IPS-15b (cell line): ENCODE results near the gene GIT2.
A peak's percentile ranks its signal among the peaks of the same experiment; 100 is the strongest.

Source experiments
- H3K27me3 ChIP-seq: one replicate; pipeline ENCODE4 v1.6.1; 2013; ENCODE audit warnings: low read length; ENCODE audit not compliant: control insufficient read depth, insufficient read depth
- H3K36me3 ChIP-seq: one replicate; pipeline ENCODE4 v1.6.1; 2013; ENCODE audit warnings: low read length; ENCODE audit not compliant: control insufficient read depth, insufficient read depth
- H3K4me1 ChIP-seq: one replicate; pipeline ENCODE4 v1.6.1; 2013; ENCODE audit warnings: mild to moderate bottlenecking, low read length; ENCODE audit not compliant: control insufficient read depth, insufficient read depth
- H3K4me3 ChIP-seq: one replicate; pipeline ENCODE4 v1.5.1; 2013; ENCODE audit warnings: low read depth, low read length
- H3K9ac ChIP-seq: one replicate; pipeline ENCODE4 v1.6.1; 2013; ENCODE audit warnings: low read depth, mild to moderate bottlenecking, low read length
- H3K9me3 ChIP-seq: one replicate; pipeline ENCODE4 v1.6.1; 2013; ENCODE audit warnings: mild to moderate bottlenecking, low read length; ENCODE audit not compliant: control insufficient read depth, insufficient read depth

GIT2 gene

DNA sequence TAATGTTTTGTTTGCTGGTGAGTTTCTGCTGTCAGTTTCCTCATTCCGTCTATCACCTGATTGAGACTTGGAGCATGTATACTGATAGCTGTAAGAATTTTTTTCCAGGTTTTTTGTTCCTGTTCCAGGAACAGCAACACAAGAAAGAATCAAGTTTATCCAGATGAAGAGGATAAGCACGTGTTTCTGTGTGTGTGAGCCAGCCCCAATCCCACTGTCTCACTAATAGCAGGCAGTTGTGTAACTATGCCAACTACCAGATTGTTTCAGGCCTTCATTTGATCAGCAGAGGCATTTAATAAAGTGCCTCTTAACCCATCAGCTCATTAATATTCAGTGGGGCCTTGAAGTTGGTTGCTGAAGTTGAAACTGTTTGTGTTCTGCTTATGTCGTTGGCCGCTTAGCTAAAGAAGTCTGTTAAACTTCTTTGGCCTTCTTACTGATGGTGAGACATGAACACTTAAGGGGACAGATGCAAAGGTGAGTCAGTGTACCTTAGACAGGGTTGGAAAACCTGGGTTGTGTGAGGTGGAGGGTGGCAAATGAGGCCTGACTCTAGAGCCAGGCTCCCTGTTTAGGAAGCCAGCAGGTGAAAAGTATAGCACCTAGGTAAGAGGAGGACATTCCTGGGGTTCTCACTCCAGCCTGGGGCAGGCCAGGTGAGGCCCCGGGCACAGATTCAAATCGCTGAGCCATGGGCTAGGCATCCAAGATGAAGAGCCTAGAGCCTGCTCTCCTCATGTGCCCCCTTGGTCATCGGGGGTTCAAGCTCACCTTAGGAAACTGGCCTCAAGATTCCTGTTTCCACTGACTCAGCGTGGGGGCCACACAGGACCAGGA, 6.7 kb upstream of the GIT2 start:
- no peaks in the 10 kb centered on the region for H3K9me3 ChIP-seq
- H3K36me3 ChIP-seq, result no peaks in the 10 kb centered on the region
- peaks cover 11% of the 10 kb centered on the region for H3K27me3 ChIP-seq
- H3K9ac ChIP-seq, result no peak overlapping the region
- H3K4me1 ChIP-seq, result peaks cover 4% of the 10 kb centered on the region
- no peak overlapping the region for H3K4me3 ChIP-seq

DNA sequence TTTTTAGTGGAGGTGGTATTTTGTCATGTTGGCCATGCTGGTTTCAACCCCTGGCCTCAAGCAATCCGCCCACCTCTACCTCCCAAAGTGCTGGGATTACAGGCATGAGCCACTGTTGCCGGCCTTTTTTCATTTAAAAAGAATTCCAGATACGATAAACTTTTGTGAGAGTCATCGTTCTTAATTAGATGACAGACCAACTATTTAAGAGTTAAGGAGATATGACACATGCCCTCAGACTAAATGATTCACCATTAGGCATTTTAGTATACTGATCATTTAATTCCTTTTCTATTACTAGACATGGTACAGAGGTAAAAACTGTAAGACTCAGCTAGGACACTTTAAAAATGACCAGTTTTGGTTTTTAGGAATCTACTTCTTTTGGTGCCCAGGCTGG, 5.4 kb upstream of the GIT2 start:
- H3K4me3 ChIP-seq, result no peak overlapping the region
- peaks cover 4% of the 10 kb centered on the region for H3K4me1 ChIP-seq
- peaks cover 11% of the 10 kb centered on the region for H3K27me3 ChIP-seq
- no peak overlapping the region for H3K9ac ChIP-seq
- H3K9me3 ChIP-seq, result no peaks in the 10 kb centered on the region
- no peaks in the 10 kb centered on the region for H3K36me3 ChIP-seq

DNA sequence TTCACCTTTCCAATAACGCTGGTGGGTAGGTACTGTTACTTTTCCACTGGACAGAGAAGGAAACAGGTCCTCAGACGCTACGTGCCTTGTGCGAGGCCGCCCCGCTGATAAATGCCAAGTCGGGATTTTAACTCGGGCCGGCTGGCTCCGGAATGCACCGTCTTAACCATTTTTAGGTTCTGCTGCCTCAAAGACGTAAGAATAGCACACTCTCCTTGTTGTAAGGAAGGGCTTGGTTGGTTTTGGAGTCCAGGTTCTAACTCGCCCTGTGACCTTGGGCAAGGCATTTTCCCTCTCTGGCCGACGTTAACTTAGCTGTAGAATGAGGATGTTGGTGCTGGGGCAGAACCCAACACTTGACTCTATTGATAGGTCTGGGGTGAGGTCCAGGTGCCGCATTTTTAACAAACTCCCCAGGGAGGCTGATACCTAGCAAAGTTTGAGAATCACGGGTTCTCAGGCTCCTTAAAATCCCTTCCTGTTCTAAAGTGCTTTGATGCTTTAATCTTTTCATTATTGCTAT, 3.9 kb upstream of the GIT2 start:
- Histone ChIP-seq H3K4me1 (peaks cover 4% of the 10 kb centered on the region), H3K4me3 (peak overlapping the region; percentile 91), H3K9me3 (no peaks in the 10 kb centered on the region), H3K27me3 (peaks cover 11% of the 10 kb centered on the region), H3K9ac (no peak overlapping the region), H3K36me3 (no peaks in the 10 kb centered on the region)

DNA sequence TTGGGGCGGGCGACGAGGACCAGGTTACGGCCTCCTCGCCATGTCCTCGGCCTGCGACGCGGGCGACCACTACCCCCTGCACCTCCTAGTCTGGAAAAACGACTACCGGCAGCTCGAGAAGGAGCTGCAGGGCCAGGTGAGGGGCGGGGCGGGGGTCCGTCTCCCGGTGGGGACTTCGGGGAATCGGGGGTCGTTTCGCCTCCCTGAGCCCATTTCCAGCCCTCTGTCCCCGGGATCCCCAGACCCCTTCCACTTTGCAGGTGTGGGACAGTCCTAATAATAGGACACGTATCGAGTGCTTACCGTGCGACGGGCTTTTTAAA, 3.4 kb upstream of the GIT2 start:
- H3K9ac ChIP-seq, result no peak overlapping the region
- H3K36me3 ChIP-seq, result no peaks in the 10 kb centered on the region
- H3K9me3 ChIP-seq, result no peaks in the 10 kb centered on the region
- H3K27me3 ChIP-seq, result peaks cover 11% of the 10 kb centered on the region
- peak overlapping the region; percentile 91 for H3K4me3 ChIP-seq
- H3K4me1 ChIP-seq, result peaks cover 4% of the 10 kb centered on the region

DNA sequence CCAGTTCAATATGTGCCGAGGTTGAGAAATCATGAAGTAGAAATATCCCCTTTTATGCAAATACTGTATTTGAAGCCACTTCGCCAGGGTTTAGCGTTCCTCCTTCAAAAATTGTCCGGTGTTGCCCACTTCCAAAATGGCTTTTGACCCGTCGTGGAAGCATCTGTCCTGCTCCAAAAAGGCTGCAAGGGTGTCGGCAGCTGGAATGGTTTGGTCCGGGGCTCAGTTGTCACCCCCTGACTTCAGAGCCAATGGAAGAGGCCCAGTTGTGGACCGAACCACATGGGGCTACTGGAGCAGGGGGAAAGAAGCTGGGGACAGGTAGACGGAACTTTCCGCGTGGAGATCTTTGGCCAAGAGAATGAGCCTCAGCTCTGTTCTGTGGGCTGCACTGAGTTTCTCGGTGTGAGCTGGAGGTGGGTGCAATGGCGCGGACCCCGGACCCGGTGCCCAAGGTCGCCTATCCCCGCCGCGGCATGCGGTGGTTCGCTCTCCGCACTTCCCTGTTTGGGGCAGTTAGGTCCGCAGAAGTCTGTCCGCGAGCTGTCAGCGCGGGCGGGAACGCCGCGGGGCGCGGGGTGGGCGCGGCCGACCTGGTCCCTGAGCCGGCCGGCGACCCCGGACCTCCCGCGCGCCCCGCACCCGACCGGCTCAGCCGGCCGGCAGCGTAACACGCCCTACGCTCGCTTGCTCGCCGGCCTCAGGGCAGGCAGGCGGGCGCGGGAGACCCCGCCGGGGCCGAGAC, 2.9 kb upstream of the GIT2 start, which contains the start of gene ANKRD13A:
ANKRD13A (plus strand) TSS at position 527 of the 745 bp plus-strand sequence. CDS start 259 bp downstream, outside the sequence.
- Histone ChIP-seq H3K27me3 (peaks cover 11% of the 10 kb centered on the region), H3K4me1 (peaks cover 4% of the 10 kb centered on the region), H3K36me3 (no peaks in the 10 kb centered on the region), H3K4me3 (peak within 1 kb of the TSS; percentile 91), H3K9ac (peak within 1 kb of the TSS; percentile 98), H3K9me3 (no peaks in the 10 kb centered on the region)

DNA sequence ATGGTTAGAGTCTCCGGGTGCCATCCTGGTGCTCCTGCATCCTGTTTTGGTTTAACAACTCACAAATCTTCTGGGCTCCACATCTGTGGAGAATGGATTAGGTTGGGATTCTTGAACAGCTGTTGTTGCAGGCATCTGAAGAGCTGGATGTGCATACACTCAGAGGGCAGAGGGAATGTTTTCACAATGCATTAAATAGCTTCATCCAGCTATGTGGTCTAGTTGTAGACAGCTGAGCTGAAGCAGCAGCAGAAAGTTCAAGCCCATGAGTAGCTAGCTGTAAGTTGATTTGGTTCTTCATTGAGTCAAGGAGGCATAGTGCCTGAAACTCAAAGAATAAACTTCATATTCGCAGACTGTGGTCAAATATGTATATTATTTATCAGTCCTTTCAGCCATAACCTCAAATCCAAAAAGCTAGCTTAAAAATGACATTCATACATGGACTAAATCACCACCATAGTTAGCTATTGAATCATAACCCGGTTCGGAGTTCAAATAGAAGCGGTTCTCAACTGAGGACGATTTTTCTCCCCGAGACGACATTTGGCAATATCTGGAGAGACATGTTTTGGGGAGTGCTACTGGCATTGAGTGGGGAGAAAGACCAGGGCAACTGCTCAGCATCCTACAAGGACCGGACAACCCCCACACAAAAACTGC, 2.2 kb upstream of the GIT2 start:
- peaks cover 11% of the 10 kb centered on the region for H3K27me3 ChIP-seq
- peak overlapping the region; percentile 91 for H3K4me3 ChIP-seq
- H3K9ac ChIP-seq, result peak overlapping the region; percentile 98
- H3K4me1 ChIP-seq, result peaks cover 4% of the 10 kb centered on the region
- H3K9me3 ChIP-seq, result no peaks in the 10 kb centered on the region
- H3K36me3 ChIP-seq, result no peaks in the 10 kb centered on the region

DNA sequence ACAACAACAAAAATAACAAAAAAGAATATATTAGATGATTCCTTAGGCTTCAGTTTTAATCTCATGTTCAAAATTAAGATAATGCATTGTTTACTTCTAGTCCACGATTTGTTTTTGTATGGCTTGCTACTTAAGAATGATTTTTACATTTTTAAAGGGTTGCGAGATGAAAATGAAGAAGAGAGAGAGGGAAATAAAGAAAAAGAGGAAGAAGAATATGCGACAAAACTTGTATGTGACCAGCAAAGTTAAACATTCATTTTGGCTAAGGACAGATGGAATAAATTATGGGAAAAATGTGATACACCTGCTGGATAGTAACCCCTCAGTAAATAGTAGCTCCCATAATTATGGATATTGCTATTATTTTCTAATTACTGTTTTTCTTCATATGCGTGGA, 1.2 kb upstream of the GIT2 start:
- no peaks in the 10 kb centered on the region for H3K9me3 ChIP-seq
- peaks cover 11% of the 10 kb centered on the region for H3K27me3 ChIP-seq
- no peak overlapping the region for H3K4me3 ChIP-seq
- no peaks in the 10 kb centered on the region for H3K36me3 ChIP-seq
- H3K4me1 ChIP-seq, result peaks cover 4% of the 10 kb centered on the region
- H3K9ac ChIP-seq, result no peak overlapping the region

DNA sequence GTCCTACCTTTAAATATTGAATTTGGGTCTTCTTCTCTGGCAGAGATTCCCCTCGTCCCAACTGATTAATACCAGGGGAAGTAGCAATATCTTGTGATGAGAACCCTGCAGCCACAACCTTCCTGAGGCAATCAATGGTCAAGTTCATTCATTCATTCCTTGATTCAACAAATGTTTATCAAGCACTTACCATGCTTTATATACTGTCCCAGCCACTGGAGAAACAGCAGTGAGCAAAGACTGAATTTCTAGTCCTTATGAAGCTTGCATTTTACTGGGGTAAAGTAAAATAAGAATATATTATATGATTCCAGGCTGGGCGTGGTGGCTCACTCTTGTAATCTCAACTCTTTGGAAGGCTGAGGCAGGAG, 300 bp upstream of the GIT2 start:
- Histone ChIP-seq H3K9ac (peak overlapping the region; percentile 70), H3K4me3 (peak overlapping the region; percentile 75), H3K27me3 (peaks cover 11% of the 10 kb centered on the region), H3K36me3 (no peaks in the 10 kb centered on the region), H3K9me3 (no peaks in the 10 kb centered on the region), H3K4me1 (peaks cover 4% of the 10 kb centered on the region)

DNA sequence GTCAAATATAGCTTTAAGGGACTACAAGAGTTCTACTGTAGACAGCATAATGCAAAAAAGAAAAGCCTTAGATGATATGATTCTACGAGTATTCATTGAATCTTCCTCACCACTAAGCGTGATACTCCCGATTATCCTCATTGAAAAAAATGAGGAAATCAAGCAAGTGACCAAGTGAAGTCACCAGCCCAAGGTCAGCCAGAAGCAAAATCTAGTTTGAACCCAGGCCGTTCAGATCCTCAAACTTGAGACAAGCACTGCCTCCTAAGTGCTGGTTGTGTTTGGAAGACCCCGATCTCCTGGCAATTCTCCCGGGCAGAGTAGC, 845 bp downstream of the GIT2 start:
- no peaks in the 10 kb centered on the region for H3K36me3 ChIP-seq
- peaks cover 3% of the 10 kb centered on the region for H3K4me1 ChIP-seq
- peak overlapping the region; percentile 75 for H3K4me3 ChIP-seq
- H3K27me3 ChIP-seq, result peaks cover 6% of the 10 kb centered on the region
- H3K9ac ChIP-seq, result no peak overlapping the region
- H3K9me3 ChIP-seq, result no peaks in the 10 kb centered on the region

DNA sequence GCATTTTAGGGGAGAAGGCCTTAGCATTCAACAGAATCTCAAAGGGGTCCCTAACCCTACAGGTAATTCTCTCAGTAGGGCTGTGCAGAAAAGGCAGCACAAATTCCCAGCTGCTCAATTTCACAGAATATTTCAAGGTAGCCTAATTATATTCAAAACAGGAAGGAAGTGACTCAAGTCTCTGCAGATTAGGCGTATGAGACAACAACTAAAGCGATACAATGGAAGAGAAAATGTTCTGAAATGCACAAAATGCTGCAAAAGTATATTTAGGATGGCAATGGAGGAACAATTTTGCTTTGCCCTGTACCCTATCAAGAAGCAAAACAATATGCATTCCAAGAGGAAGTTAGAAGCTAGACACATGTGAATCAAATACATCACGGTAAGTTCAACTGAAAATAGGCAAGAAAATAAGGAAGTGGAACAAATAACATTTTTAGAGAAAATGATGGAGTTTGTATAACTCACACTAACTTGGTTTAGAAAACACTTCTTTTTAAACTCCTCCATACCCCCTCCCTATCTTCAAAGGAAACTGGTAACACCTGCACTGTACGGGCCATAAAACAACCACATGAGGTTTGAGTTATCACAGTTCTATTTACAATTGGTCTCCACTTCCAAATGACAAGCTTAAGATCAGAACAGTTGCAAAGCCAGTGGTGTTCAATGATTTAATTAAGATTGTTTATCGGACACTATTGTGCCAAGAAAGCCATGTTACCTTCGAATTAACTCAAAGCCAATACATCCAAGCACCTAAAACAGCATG, 1.6 kb downstream of the GIT2 start:
- Histone ChIP-seq H3K9me3 (no peaks in the 10 kb centered on the region), H3K4me3 (peak overlapping the region; percentile 75), H3K27me3 (no peaks in the 10 kb centered on the region), H3K9ac (no peak overlapping the region), H3K4me1 (no peaks in the 10 kb centered on the region), H3K36me3 (no peaks in the 10 kb centered on the region)

DNA sequence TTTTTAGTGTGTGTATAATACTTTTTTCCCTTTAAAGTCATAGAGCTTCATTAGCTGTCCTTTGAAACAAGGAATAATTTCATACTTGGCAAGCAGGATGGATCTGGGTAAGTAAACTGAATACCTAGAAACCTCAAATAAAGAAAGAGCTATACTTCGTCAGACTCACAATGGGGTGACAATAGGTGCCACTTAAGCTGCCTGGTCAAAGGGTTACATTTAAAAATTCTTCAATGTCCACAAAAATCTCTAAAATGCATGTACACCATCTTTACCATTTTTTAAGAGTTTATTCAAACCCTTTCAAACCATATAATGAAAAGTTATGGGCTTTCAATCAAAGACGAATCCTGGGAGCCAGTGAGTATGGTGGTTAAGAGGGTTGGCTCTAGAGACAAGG, 3.1 kb downstream of the GIT2 start:
- H3K9ac ChIP-seq, result no peak overlapping the region
- H3K4me3 ChIP-seq, result no peak overlapping the region
- H3K9me3 ChIP-seq, result no peaks in the 10 kb centered on the region
- no peaks in the 10 kb centered on the region for H3K27me3 ChIP-seq
- no peaks in the 10 kb centered on the region for H3K4me1 ChIP-seq
- no peaks in the 10 kb centered on the region for H3K36me3 ChIP-seq
